OCI-LY7 (cell line): ENCODE results near the gene NACAD. TPM values are rescaled to one million over a fixed set of nuclear protein-coding genes. Genes with fewer than 3 reads are reported as not detected.

Experiments
- Bru-seq: library from RNA; stranded (reverse); fragments of 400-500 nt; gene quantifications from one replicate; lab custom pipeline; 2021; lab: Mats Ljungman, UMichigan
- BruChase-seq, 2 experiments: library from RNA; stranded (reverse); fragments of 400-500 nt; gene quantifications; one replicate each; lab custom pipeline; 2021; lab: Mats Ljungman, UMichigan
- BruUV-seq: library from RNA; stranded (reverse); fragments of 400-500 nt; replicated peaks from 2 replicates; lab custom pipeline; 2021; lab: Mats Ljungman, UMichigan
- CTCF ChIA-PET: fragments of 300-600 bp; sonication (Branson Sonifier 250); formaldehyde crosslinking; loops from one replicate; lab custom pipeline; 2022; ENCODE audit warnings: antibody characterized with exemption; ENCODE audit not compliant: unreplicated experiment; lab: Charles Lee
- POLR2A ChIA-PET: fragments of 300-600 bp; sonication (Branson Sonifier 250); formaldehyde crosslinking; loops from one replicate; lab custom pipeline; 2022; ENCODE audit warnings: antibody characterized with exemption; lab: Charles Lee
- DNase-seq: peaks from one replicate; pipeline ENCODE4 v3.0.0-alpha.2; 2015; ENCODE audit warnings: low spot score
- H2AFZ ChIP-seq: fragments of 200-600 bp; sonication (generic), shearing (Covaris generic); 2 replicates; pipeline ENCODE4 v1.6.1; 2014; ENCODE audit warnings: mild to moderate bottlenecking, antibody characterized with exemption, low read length, moderate library complexity
- H3K27ac ChIP-seq: fragments of 200-600 bp; sonication (generic); 2 replicates; pipeline ENCODE4 v1.5.1; 2014; ENCODE audit warnings: mixed run types, low read depth, mild to moderate bottlenecking, moderate library complexity, low read length, inconsistent platforms; ENCODE audit not compliant: poor library complexity, severe bottlenecking
- H3K36me3 ChIP-seq: fragments of 200-600 bp; sonication (generic); 2 replicates; pipeline ENCODE4 v1.6.1; 2014; ENCODE audit warnings: mild to moderate bottlenecking, antibody characterized with exemption, low read length, moderate library complexity, mixed read lengths; ENCODE audit not compliant: insufficient read depth
- H3K4me1 ChIP-seq: fragments of 200-600 bp; sonication (generic); 2 replicates; pipeline ENCODE4 v1.5.1; 2014; ENCODE audit warnings: mild to moderate bottlenecking, low read length; ENCODE audit not compliant: insufficient read depth, poor library complexity, severe bottlenecking
- H3K4me2 ChIP-seq: fragments of 200-600 bp; sonication (generic); 2 replicates; pipeline ENCODE4 v1.6.1; 2014; ENCODE audit warnings: mild to moderate bottlenecking, low read length
- H3K4me3 ChIP-seq: fragments of 200-600 bp; sonication (generic); 2 replicates; pipeline ENCODE4 v1.5.1; 2014; ENCODE audit warnings: mild to moderate bottlenecking, low read depth, low read length; ENCODE audit not compliant: poor library complexity, severe bottlenecking
- H3K79me2 ChIP-seq: fragments of 200-600 bp; sonication (generic); 2 replicates; pipeline ENCODE4 v1.6.1; 2016; ENCODE audit warnings: low read depth, mild to moderate bottlenecking, low read length, moderate library complexity, mixed read lengths; ENCODE audit not compliant: insufficient read depth
- H3K9me2 ChIP-seq: fragments of 200-600 bp; sonication (generic); 2 replicates; pipeline ENCODE4 v1.6.1; 2016; ENCODE audit warnings: mild to moderate bottlenecking, low read length, mixed read lengths; ENCODE audit not compliant: insufficient read depth
- H3K9me3 ChIP-seq: fragments of 200-600 bp; sonication (generic); 2 replicates; pipeline ENCODE4 v1.6.1; 2014; ENCODE audit warnings: mild to moderate bottlenecking, mixed run types, low read length, mixed read lengths
- H4K20me1 ChIP-seq: fragments of 200-600 bp; sonication (generic); 2 replicates; pipeline ENCODE4 v1.6.1; 2014; ENCODE audit warnings: mild to moderate bottlenecking, antibody characterized with exemption, low read length, moderate library complexity, mixed read lengths; ENCODE audit not compliant: insufficient read depth
- CTCF ChIP-seq: fragments of 200-600 bp; sonication (generic); conservative IDR thresholded peaks from 2 replicates; pipeline ENCODE4 v1.5.1; 2014; ENCODE audit warnings: mild to moderate bottlenecking, antibody characterized with exemption, low read length, moderate library complexity, mixed read lengths
- EZH2phosphoT487 ChIP-seq: fragments of 200-600 bp; sonication (generic); IDR thresholded peaks from 2 replicates; pipeline ENCODE4 v1.6.1; 2018; ENCODE audit warnings: low read depth, borderline replicate concordance, mild to moderate bottlenecking, mixed run types, antibody characterized with exemption, low read length, moderate library complexity, mixed read lengths
- intact Hi-C: fragments of 100-400 bp; cut with micrococcal nuclease; formaldehyde crosslinking; loops from one replicate; pipeline ENCODE4 v1.10.0; 2022; ENCODE audit not compliant: unreplicated experiment
- long read RNA-seq: library from polyadenylated mRNA; stranded (forward); transcript quantifications from one replicate; pipeline ENCODE4 v2.0.0, GENCODE V29; 2022
- total RNA-seq, 2 experiments: library from RNA; depleted of rRNA in 1 of 2; stranded (reverse); fragments of >200 nt in 1 of 2; shearing (Covaris generic) in 1 of 2; gene quantifications; 2 replicates each; pipeline ENCODE4 v1.2.3, GENCODE V29; 2014 to 2022

NACAD gene, protein sequence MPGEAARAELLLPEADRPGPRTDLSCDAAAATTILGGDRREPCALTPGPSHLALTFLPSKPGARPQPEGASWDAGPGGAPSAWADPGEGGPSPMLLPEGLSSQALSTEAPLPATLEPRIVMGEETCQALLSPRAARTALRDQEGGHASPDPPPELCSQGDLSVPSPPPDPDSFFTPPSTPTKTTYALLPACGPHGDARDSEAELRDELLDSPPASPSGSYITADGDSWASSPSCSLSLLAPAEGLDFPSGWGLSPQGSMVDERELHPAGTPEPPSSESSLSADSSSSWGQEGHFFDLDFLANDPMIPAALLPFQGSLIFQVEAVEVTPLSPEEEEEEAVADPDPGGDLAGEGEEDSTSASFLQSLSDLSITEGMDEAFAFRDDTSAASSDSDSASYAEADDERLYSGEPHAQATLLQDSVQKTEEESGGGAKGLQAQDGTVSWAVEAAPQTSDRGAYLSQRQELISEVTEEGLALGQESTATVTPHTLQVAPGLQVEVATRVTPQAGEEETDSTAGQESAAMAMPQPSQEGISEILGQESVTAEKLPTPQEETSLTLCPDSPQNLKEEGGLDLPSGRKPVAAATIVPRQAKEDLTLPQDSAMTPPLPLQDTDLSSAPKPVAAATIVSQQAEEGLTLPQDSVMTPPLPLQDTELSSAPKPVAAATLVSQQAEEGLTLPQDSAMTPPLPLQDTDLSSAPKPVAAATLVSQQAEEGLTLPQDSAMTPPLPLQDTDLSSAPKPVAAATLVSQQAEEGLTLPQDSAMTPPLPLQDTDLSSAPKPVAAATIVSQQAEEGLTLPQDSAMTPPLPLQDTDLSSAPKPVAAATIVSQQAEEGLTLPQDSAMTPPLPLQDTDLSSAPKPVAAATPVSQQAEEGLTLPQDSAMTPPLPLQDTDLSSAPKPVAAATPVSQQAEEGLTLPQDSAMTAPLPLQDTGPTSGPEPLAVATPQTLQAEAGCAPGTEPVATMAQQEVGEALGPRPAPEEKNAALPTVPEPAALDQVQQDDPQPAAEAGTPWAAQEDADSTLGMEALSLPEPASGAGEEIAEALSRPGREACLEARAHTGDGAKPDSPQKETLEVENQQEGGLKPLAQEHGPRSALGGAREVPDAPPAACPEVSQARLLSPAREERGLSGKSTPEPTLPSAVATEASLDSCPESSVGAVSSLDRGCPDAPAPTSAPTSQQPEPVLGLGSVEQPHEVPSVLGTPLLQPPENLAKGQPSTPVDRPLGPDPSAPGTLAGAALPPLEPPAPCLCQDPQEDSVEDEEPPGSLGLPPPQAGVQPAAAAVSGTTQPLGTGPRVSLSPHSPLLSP (N-terminal part only)
- not detected in 2 replicates for total RNA-seq (2014; rRNA removed; shearing (Covaris generic))
- not detected in 2 replicates for total RNA-seq (2022)
- not detected for Bru-seq, nascent RNA
- not detected for BruChase-seq, experiment 1, labeled RNA remaining after a 6-hour chase
- BruChase-seq, experiment 2, labeled RNA remaining after a 2-hour chase: not detected
- long read RNA-seq: 0 reads

DNA sequence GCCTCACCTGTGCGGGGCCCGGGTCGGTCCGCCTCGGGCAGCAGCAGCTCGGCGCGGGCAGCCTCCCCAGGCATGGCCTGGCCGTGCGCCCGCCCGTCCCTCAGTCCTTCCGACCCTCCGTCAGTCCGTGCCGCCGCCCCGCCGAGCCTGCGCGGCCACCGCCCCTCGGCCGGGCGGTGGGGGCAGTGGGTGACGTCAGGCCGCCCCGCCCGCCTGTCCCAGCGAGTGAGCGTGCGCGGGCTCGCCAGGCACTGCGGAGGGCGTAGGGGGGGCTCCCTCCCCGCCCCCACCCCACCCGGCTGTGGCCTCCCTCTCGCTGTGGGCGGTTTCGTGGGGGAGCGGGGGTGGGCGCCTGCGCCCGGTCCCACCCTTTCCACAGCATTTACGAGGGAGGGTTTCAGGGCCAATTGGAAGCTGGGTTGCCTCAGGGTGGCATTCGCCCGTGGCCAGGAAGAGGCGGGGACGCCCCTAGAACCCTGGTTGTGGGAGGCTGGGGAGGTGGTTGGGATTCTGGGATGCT lies at the start of gene NACAD:
Gene NACAD (minus strand): TSS at position 149 of the 520 bp plus-strand sequence. CDS start 75 bp downstream, at position 74.
- peak within 1 kb of the TSS; percentile 3; the same call in 1 of the 2 replicates for H3K4me2 ChIP-seq
- no peak for DNase-seq

More for the DNA sequence above, at the start of gene NACAD:
- CTCF ChIA-PET: no interaction called here
- no peaks in the 10 kb centered on the region for H3K4me1 ChIP-seq
- no peak within 1 kb of the TSS for H3K27ac ChIP-seq
- POLR2A ChIA-PET: interaction anchor here (0.6 to 1.0 kb wide), 2 partner anchors 18 to 127 kb away, joined by 3 to 4 read pairs; no protein-coding TSS in a partner anchor
- BruUV-seq: no TSS peak
- no peaks in the 10 kb centered on the region for H3K79me2 ChIP-seq
- 0 out of 2 replicates have a peak, but pooled peaks cover 5% of the 10 kb centered on the region for H3K9me3 ChIP-seq
- H4K20me1 ChIP-seq: no peaks in the 10 kb centered on the region
- no peak within 1 kb of the TSS for H3K4me3 ChIP-seq
- intact Hi-C loops: no loop called here
- H2AFZ ChIP-seq: no peak within 1 kb of the TSS
- no peak for TF ChIP-seq CTCF
- TF ChIP-seq EZH2phosphoT487: no peak
- H3K9me2 ChIP-seq: no peaks in the 10 kb centered on the region
- H3K36me3 ChIP-seq: no peaks in the 10 kb centered on the region
